WTC11 (cell line): Measurements from ENCODE around the gene SORCS2. TPM values are rescaled to one million over a fixed set of nuclear protein-coding genes. Genes with fewer than 3 reads are reported as not detected.

ENCODE experiments used
- ATAC-seq: fragments of 200-7000 bp; cut with Tn5 transposase; 2 replicates; pipeline ENCODE4 v1.10.0; 2021; ENCODE audit warnings: mild to moderate bottlenecking, moderate library complexity
- CTCF ChIA-PET: fragments of 300-600 bp; sonication (Branson Sonifier 250); formaldehyde crosslinking; loops from one replicate; lab custom pipeline; 2021; ENCODE audit warnings: antibody characterized with exemption; lab: Charles Lee
- POLR2A ChIA-PET: fragments of 350-600 bp; sonication (Branson Sonifier 250); formaldehyde crosslinking; loops from one replicate; lab custom pipeline; 2021; ENCODE audit warnings: antibody characterized with exemption; lab: Charles Lee
- DNase-seq: peaks from one replicate; pipeline ENCODE4 v3.0.0; 2021; ENCODE audit warnings: low spot score
- H3K27ac Mint-ChIP-seq: 2 replicates; pipeline ENCODE4 v1.8.0; 2021; ENCODE audit warnings: mixed read lengths
- H3K27me3 Mint-ChIP-seq: 2 replicates; pipeline ENCODE4 v1.8.0; 2021; ENCODE audit warnings: low read depth, mild to moderate bottlenecking, moderate library complexity, mixed read lengths
- H3K36me3 Mint-ChIP-seq: 2 replicates; pipeline ENCODE4 v1.8.0; 2021; ENCODE audit warnings: mixed read lengths
- H3K4me1 Mint-ChIP-seq: 2 replicates; pipeline ENCODE4 v1.8.0; 2022; ENCODE audit warnings: mixed read lengths
- H3K4me3 Mint-ChIP-seq: 2 replicates; pipeline ENCODE4 v1.8.0; 2021; ENCODE audit warnings: mild to moderate bottlenecking, moderate library complexity, mixed read lengths
- H3K9me3 Mint-ChIP-seq: 2 replicates; pipeline ENCODE4 v1.8.0; 2021; ENCODE audit warnings: mixed read lengths
- CREB1 ChIP-seq: sonication (generic); formaldehyde crosslinking; IDR thresholded peaks from 2 replicates; pipeline ENCODE4 v1.8.0; 2023; ENCODE audit warnings: mild to moderate bottlenecking, missing genetic modification reagents
- E2F4 ChIP-seq: sonication (generic); formaldehyde crosslinking; IDR thresholded peaks from 2 replicates; pipeline ENCODE4 v1.8.1; 2022; ENCODE audit warnings: low read depth, mild to moderate bottlenecking, moderate library complexity, missing genetic modification reagents, borderline replicate concordance
- FOXJ3 ChIP-seq: sonication (generic); formaldehyde crosslinking; IDR thresholded peaks from 2 replicates; pipeline ENCODE4 v1.9.0; 2021; ENCODE audit warnings: missing genetic modification reagents, mild to moderate bottlenecking, borderline replicate concordance
- FOXP4 ChIP-seq: sonication (generic); formaldehyde crosslinking; IDR thresholded peaks from 2 replicates; pipeline ENCODE4 v1.8.0; 2022; ENCODE audit warnings: mild to moderate bottlenecking, missing genetic modification reagents
- NFYB ChIP-seq: sonication (generic); formaldehyde crosslinking; conservative IDR thresholded peaks from 2 replicates; pipeline ENCODE4 v1.8.0; 2022; ENCODE audit warnings: low read depth, missing genetic modification reagents
- NR1H2 ChIP-seq: sonication (generic); formaldehyde crosslinking; IDR thresholded peaks from 2 replicates; pipeline ENCODE4 v1.9.0; 2021; ENCODE audit warnings: mild to moderate bottlenecking, moderate library complexity, missing genetic modification reagents
- OVOL2 ChIP-seq: fragments of 250-450 bp; sonication (Bioruptor Pico); IDR thresholded peaks from 2 replicates; pipeline ENCODE4 v1.9.0; 2021; ENCODE audit warnings: mild to moderate bottlenecking, borderline replicate concordance
- RORB ChIP-seq: fragments of 250-450 bp; sonication (Bioruptor Pico); IDR thresholded peaks from 2 replicates; pipeline ENCODE4 v1.9.0; 2021; ENCODE audit warnings: mild to moderate bottlenecking
- SMAD3 ChIP-seq: sonication (generic); formaldehyde crosslinking; IDR thresholded peaks from 2 replicates; pipeline ENCODE4 v1.8.0; 2022; ENCODE audit warnings: missing genetic modification reagents, mild to moderate bottlenecking, borderline replicate concordance
- SP1 ChIP-seq: sonication (generic); formaldehyde crosslinking; conservative IDR thresholded peaks from 2 replicates; pipeline ENCODE4 v1.8.1; 2022; ENCODE audit warnings: missing genetic modification reagents
- TP53 ChIP-seq: sonication (generic); formaldehyde crosslinking; IDR thresholded peaks from 2 replicates; pipeline ENCODE4 v1.8.1; 2023; ENCODE audit warnings: mild to moderate bottlenecking, missing genetic modification reagents
- ZNF263 ChIP-seq: sonication (generic); formaldehyde crosslinking; IDR thresholded peaks from 2 replicates; pipeline ENCODE4 v1.8.1; 2022; ENCODE audit warnings: low read depth, mild to moderate bottlenecking, moderate library complexity, missing genetic modification reagents
- ZNF317 ChIP-seq: sonication (generic); formaldehyde crosslinking; IDR thresholded peaks from 2 replicates; pipeline ENCODE4 v1.8.1; 2023; ENCODE audit warnings: low read depth, mild to moderate bottlenecking, moderate library complexity, missing genetic modification reagents, borderline replicate concordance
- ZSCAN18 ChIP-seq: fragments of 250-450 bp; sonication (Bioruptor Pico); IDR thresholded peaks from 2 replicates; pipeline ENCODE4 v2.1.2; 2022; ENCODE audit warnings: mild to moderate bottlenecking, moderate library complexity
- total RNA-seq: library from RNA; stranded (reverse); gene quantifications from 3 replicates; pipeline ENCODE4 v1.2.3, GENCODE V29; 2021
- TF ChIP-seq, protein P1 (sequence below): fragments of 250-450 bp; sonication (Bioruptor Pico); IDR thresholded peaks from 2 replicates; pipeline ENCODE4 v1.9.0; 2021; ENCODE audit warnings: mild to moderate bottlenecking
- TF ChIP-seq, protein P2 (sequence below): sonication (generic); formaldehyde crosslinking; IDR thresholded peaks from 2 replicates; pipeline ENCODE4 v1.8.1; 2023; ENCODE audit warnings: mild to moderate bottlenecking, missing genetic modification reagents, moderate library complexity
- TF ChIP-seq, protein P3 (sequence below): sonication (generic); formaldehyde crosslinking; IDR thresholded peaks from 2 replicates; pipeline ENCODE4 v1.8.0; 2023; ENCODE audit warnings: missing genetic modification reagents, mild to moderate bottlenecking, borderline replicate concordance

SORCS2 gene
- total RNA-seq, 1 experiment from 2014 or later, result 6.6 TPM

DNA sequence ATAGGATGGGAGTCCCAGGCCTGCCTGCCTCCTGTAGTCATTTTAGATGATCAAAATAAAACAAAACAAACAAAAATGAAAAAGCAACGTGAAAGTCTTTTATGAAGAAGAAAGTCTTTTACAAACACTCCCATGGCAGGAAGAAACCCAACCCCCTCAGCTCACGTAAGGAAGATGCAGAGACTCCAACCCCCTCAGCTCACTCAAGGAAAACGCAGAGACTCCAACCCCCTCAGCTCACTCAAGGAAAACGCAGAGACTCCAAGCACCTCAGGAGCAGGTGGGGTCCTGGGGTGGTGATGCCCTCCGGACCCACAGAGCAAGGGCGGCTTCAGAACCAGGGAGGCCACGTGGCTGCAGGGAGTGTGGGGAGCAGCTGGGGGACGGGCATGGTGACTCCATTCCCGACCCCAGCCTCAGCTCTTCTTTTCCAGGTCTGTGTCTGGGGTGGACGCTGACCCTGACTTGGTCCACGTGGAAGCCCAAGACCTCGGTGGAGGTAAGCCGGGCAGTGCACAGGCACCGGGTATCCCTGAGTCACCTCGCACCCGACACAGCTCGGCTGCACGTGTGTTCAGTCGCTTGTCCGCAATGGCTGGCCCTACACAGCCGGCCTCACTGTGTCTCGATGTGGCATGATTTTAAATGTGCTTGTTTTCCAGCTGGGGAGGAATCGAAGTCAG, 468.9 kb downstream of the SORCS2 start:
- peaks cover 9% of the 10 kb centered on the region for H3K4me1 Mint-ChIP-seq
- TF ChIP-seq TP53 (CRISPR knock-in tag), result no peak
- TF ChIP-seq OVOL2 (CRISPR knock-in tag), result no peak
- TF ChIP-seq FOXJ3, result no peak
- TF ChIP-seq FOXP4, result no peak
- no peak for TF ChIP-seq NR1H2 (CRISPR knock-in tag)
- TF ChIP-seq, protein P1, sequence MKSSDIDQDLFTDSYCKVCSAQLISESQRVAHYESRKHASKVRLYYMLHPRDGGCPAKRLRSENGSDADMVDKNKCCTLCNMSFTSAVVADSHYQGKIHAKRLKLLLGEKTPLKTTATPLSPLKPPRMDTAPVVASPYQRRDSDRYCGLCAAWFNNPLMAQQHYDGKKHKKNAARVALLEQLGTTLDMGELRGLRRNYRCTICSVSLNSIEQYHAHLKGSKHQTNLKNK, result no peak
- TF ChIP-seq RORB (CRISPR knock-in tag), result no peak
- no peak for TF ChIP-seq ZSCAN18 (CRISPR knock-in tag)
- no peak for TF ChIP-seq SMAD3 (CRISPR knock-in tag)
- TF ChIP-seq, protein P2, sequence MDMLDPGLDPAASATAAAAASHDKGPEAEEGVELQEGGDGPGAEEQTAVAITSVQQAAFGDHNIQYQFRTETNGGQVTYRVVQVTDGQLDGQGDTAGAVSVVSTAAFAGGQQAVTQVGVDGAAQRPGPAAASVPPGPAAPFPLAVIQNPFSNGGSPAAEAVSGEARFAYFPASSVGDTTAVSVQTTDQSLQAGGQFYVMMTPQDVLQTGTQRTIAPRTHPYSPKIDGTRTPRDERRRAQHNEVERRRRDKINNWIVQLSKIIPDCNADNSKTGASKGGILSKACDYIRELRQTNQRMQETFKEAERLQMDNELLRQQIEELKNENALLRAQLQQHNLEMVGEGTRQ (CRISPR knock-in tag), result no peak
- TF ChIP-seq, protein P3, sequence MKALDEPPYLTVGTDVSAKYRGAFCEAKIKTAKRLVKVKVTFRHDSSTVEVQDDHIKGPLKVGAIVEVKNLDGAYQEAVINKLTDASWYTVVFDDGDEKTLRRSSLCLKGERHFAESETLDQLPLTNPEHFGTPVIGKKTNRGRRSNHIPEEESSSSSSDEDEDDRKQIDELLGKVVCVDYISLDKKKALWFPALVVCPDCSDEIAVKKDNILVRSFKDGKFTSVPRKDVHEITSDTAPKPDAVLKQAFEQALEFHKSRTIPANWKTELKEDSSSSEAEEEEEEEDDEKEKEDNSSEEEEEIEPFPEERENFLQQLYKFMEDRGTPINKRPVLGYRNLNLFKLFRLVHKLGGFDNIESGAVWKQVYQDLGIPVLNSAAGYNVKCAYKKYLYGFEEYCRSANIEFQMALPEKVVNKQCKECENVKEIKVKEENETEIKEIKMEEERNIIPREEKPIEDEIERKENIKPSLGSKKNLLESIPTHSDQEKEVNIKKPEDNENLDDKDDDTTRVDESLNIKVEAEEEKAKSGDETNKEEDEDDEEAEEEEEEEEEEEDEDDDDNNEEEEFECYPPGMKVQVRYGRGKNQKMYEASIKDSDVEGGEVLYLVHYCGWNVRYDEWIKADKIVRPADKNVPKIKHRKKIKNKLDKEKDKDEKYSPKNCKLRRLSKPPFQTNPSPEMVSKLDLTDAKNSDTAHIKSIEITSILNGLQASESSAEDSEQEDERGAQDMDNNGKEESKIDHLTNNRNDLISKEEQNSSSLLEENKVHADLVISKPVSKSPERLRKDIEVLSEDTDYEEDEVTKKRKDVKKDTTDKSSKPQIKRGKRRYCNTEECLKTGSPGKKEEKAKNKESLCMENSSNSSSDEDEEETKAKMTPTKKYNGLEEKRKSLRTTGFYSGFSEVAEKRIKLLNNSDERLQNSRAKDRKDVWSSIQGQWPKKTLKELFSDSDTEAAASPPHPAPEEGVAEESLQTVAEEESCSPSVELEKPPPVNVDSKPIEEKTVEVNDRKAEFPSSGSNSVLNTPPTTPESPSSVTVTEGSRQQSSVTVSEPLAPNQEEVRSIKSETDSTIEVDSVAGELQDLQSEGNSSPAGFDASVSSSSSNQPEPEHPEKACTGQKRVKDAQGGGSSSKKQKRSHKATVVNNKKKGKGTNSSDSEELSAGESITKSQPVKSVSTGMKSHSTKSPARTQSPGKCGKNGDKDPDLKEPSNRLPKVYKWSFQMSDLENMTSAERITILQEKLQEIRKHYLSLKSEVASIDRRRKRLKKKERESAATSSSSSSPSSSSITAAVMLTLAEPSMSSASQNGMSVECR (CRISPR knock-in tag), result no peak
- no peak for TF ChIP-seq ZNF263 (CRISPR knock-in tag)
- TF ChIP-seq ZNF317 (CRISPR knock-in tag), result no peak
- no peak for TF ChIP-seq E2F4 (CRISPR knock-in tag)
- TF ChIP-seq NFYB (CRISPR knock-in tag), result no peak
- TF ChIP-seq CREB1 (CRISPR knock-in tag), result no peak
- TF ChIP-seq SP1 (CRISPR knock-in tag), result no peak
- ChIA-PET CTCF (interaction anchor here (0.7 to 2.6 kb wide), 6 partner anchors 9 to 230 kb away, joined by 3 to 22 read pairs (median 3); no protein-coding TSS in a partner anchor), POLR2A (no interaction called here)
- H3K27ac Mint-ChIP-seq, result peak overlapping the region; percentile 17; the same call in 1 of the 2 replicates
- no peak for DNase-seq
- H3K27me3 Mint-ChIP-seq, result no peaks in the 10 kb centered on the region; the same call in 1 of the 2 replicates
- no peak overlapping the region for H3K4me3 Mint-ChIP-seq
- H3K9me3 Mint-ChIP-seq, result no peaks in the 10 kb centered on the region
- H3K36me3 Mint-ChIP-seq, result no peaks in the 10 kb centered on the region
- no peak for ATAC-seq
